HG02885 (cell line): ENCODE results near the gene OST4.
A peak's percentile ranks its signal among the peaks of the same experiment; 100 is the strongest.

Source experiments
- ATAC-seq: cut with Tn5 transposase; IDR thresholded peaks from one replicate; pipeline ENCODE4 v1.9.1; 2021; ENCODE audit warnings: mild to moderate bottlenecking; ENCODE audit not compliant: unreplicated experiment, poor library complexity

OST4 gene

DNA sequence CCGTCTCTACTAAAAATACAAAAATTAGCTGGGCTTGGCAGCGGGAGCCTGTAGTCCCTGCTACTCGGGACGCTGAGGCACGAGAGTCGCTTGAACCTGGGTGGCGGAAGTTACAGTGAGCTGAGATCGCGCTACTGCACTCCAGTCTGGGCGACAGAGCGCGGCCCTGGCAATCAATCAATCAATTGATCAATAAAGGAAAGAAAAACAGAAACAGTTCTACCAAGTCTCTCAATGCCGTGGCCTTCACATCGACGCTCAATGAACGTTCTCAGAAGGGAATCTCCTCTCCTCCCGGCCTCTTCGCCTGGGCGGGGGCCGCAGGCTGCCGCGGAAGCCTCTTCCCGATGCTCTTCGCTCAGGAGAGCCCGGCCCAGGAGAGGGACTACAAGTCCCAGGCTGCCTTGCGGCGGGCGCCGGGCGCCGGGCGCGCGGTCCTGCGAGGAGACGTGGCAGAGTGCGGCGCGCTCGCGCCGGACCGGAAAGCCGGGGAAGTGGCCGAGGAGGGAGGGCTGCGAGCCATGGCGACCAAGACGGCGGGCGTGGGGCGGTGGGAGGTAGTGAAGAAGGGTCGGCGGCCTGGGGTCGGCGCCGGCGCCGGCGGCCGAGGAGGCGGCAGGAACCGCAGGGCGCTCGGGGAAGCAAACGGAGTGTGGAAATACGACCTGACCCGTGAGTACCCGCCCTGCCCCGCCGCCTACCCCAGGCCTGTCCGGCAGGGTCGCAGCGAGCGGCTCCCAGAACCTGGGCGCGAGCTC is 38.8 kb downstream of the OST4 start, which contains the start of gene TMEM214:
TSS of gene TMEM214 (plus strand) at position 471 of the 758 bp plus-strand sequence. CDS start at position 522, 51 bp downstream.
- ATAC-seq = peak; percentile 95

DNA sequence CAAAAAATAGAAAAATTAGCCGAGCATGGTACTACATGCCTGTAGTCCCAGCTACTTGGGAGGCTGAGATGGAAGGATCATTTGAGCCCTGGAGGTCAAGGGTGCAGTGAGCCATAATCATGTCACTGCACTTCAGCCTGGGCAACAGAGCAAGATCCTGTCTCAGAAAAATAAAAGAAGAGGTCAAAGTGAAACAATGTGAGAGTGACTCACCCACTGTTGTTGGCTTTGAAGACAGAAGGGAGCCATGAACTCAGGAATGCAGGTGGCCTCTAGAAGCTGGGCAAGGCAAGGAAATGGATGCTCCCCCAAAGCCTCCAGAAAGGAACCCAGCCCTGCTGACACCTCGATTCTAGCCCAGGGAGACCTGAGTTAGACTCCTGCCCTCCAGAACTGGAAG is 42.4 kb downstream of the OST4 start:
- ATAC-seq = no peak

DNA sequence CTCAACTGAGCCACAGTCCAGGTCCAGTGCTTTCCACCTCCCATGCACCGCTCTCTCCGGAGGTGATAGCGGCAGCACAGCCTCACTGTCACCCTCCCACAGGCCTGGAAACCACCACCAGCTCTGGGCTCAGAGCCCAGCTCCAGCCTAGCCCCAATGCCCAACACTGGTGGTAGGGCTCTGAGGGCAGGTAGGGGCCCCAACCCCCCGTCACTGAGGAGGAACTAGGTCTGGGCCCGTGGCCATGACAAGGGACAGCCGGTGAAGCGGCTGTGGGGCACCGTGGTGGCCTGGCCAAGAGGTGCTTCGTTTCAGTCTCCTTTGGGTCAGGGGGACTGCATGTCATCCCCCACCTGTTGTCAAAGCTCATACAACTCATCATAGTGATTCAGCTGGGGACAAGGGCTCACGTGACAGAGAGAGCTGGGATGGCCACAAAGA is 44.2 kb downstream of the OST4 start:
- no peak for ATAC-seq

DNA sequence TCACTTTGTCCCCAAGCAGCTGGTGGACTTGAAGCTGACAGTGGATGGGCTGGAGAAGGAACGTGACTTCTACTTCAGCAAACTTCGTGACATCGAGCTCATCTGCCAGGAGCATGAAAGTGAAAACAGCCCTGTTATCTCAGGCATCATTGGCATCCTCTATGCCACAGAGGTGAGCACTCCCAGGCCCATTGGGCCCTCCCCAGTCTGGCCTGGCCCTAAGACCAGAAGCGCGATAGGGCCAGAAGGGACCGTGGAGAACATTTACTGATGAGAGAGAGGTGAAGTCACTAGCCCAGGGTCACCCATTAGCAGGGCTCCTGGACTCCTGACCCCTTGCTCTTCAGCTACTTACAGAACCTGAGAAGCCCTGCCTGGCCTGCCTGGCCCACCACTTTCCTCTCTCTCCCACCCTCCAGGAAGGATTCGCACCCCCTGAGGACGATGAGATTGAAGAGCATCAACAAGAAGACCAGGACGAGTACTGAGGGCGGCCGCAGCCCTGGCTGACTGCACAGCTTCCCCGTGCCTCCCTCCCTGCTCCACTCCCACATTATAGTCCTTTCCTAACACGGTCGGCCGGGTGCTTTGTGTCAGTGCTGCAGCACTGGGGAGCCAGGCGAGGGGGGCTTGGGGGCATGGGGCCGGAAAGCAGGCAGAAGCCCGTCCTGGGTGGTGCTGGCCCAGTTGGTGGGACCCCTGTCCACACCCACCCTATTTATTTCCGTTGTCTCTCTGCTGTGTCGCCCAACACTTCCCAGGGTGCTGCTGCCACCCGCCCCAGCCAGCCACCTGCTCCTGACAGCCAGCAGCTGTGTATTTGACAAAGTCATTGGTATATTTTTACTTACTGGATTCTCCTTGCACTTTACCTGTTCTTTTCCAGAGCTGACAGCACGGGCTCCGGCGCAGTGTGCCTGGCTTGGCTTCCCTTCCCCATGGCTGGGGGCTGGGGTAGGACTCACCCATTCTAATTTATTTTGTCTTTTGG is 45.3 kb downstream of the OST4 start:
- no peak for ATAC-seq

DNA sequence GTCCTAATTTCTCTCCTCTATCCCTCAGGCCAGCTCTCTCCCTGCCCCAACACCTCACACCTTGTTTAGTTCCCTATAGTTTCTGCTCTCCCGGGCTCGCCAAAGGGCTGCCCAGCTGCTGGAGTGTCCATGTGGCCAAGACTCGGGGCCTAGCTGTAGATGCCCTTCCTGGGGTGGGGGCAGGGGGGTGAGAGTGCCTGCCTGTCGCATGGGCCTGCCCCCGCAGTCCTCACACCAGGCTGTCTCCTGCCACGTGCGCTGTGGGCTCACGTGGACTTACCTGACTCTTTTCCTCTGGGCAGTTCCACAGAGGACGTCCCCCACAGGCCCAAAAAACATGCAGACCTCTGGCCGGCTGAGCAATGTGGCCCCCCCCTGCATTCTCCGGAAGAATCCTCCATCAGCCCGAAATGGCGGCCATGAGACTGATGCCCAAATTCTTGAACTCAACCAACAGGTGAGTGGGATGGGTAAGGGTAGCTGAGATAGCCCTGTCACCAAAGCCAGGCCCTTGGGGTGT is 46.1 kb downstream of the OST4 start:
- no peak for ATAC-seq

DNA sequence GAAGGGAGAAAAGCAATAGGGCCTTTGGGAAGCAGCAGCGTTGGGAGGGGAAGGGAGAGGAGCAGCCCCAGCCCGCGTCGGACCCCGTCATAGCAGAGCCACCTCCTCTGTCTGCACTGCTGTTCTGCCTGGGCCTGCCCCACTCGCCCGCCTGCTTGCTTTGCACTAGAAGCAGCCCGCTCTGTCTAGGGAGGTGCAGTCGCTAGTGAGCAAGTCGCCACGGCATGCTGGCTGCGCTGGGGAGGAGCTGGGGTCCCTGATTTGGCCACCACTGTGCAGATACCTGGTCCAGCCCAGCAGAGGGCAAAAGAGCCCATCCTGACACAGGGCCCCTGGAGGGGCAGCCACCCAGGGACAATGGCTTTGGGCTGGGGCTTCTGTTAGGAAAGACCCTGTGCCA is 46.6 kb downstream of the OST4 start:
- no peak for ATAC-seq

DNA sequence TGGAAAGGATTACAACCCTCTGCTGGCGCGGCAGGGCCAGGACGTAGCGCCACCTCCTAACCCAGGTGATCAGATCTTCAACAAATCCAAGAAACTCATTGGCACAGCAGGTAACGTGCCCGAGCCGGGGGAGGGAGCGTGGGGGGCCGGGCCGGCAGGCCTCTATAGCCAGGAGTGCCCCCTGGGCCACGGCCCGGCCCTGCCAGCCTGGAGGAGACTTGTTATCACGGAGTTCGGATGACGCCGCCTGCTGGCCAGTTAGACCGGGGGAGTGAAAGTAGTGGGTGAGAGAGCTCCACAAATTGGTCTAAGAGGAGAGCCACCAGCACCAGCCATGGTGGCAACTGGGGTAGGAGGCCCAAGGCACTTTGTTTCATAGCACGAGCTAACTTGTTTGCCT is 47.3 kb downstream of the OST4 start:
- ATAC-seq = no peak

DNA sequence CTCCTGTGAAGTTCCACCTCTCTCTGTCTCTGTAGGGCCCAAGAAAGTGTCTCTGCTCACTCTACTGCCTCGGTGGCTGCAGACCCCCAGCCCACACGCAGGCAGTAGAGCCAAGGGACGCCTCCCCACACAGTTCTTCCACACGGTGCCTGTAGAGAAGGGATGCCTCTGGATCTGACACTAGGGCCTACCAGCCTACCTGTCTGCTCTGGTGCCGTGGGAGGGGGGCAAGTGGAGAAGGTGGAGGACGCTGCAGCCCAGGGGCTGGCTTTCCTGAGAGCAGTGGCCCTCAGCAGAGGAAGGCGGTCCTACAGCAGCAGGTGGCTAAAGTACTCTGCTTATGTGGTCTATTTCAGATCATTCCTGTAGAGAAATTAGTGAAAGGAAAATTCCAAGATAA is 47.7 kb downstream of the OST4 start:
- no peak for ATAC-seq

DNA sequence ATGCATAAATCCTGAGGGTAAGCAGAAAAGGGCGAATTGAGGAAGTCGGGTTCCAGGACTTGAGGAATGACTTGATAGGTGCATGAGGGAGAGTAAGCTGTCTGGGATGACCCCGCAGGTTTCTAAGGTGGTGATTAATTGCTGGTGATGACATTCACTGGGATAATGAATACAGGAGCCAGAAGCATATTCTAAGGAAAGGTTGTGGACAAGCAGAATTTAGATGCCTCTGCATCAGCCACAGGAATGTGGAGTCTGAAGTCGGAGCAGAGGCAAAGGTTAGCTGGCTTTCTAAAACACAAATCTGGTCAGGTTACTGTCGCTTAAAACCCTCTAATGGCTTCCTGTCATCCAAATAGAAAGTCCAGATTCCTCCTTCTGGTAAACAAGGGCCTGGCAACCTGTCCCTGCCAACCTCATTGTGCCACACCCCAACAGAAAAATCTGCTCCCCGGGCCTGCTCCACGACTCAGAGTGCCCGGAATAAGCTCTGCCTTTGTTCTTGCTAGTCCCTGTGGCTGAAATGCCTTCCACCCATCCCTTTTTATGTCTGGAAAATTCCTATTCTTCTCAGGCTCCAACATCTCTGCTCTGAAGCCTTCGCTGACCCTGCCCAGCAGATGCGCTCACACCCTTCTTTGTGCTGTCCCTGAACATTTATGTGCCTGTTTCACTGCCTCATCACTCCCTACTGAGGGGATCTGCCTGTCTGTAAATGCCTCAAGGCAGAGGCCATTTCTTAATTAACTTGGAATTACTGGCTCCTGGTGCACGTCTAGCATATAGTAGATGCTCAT is 50.0 kb downstream of the OST4 start:
- ATAC-seq = no peak
